GM21367 (cell line): ENCODE measurements around the gene GALNT10.
"Not testable (repeated sequence)": the region's sequence is repeated elsewhere in the genome, so short reads cannot be mapped to it uniquely, and the experiment has no call there.

Source experiments
- ATAC-seq: cut with Tn5 transposase; IDR thresholded peaks from one replicate; pipeline ENCODE4 v1.9.1; 2021; ENCODE audit not compliant: unreplicated experiment

GALNT10 gene

DNA sequence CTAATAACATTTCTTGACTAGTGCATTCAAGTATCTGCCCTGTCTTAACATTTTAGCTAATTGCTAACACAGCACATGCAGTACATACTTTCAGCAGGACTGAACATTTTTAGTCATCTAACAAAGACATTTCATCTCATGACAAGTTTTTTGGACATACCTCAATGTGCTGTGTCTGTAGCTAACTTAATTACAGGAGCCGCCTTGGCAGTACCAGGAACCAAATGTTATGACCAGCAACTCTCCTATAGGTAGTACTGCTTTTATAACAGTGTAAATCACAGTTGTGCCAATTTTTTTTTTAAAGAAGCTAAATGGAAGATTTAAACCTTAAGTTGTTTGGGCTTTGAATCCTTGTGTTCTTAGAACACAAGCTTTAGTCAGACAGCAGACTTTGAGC, 155.9 kb downstream of the GALNT10 start:
- ATAC-seq: no peak

DNA sequence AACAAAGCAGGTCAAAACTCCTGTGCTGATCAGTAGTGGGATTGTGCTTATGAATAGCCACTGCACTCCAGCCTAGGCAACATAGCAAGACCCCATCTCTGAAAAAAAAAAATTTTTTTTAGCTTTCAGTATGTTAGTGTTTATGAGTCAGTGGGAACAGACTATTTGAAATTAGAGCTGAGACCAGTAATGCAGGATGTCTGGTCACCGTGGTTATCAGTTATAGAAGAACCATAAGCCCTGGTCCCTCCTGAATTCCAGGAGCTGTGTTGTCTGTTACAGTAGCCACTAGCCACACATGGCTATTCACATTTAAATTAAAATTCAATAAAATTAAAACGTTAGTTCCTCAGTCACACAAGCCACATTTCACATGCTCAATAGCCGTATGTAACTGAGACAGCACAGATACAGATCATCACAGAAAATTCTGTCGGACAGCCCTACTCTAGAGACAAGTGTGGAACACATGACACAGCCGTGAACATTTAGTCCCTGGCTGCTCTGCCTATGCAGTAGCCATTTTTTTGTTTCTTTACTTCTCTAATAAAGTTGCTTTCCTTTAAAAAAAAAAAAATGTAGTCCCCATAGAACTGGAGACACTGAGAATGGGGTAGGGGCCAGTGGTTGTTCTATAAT, 159.2 kb downstream of the GALNT10 start:
- ATAC-seq: no peak

DNA sequence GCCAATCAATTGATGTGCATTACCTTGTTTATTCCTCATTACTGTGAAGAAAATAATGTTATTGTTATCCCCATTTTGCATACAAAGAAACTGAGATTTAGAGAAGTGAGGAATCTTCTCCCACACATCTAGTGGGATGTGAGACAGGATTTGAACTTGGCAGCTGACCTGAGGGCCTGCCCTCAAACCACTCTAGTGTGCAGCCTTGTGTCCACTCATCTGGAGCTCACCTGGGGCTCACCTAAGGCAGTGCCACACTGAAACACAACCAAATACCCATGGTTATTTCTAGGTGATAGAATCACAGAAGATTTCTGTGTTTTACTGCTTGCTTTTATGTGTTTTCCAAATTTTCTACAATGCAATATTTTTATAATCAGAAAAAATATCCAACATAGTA, 160.6 kb downstream of the GALNT10 start:
- no peak for ATAC-seq

DNA sequence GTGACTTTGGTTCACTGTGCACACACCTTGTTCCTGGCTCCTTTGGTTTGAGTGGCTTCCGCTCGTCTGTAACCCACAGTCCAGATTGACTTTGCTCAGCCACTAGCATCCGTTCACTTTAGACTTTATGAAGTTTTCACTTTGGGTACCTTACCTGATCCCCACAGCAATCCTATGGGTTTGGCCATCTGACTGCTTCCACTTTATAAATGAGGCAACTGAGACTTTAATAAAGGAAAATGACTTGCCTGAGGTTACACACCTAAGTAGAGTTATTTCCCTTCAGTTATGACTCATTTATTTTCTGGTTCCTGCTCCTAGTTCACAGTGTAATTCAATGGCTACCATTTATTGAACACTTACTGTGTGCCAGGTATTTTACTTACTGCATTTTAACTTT, 161.0 kb downstream of the GALNT10 start:
- ATAC-seq: peak; percentile 46

DNA sequence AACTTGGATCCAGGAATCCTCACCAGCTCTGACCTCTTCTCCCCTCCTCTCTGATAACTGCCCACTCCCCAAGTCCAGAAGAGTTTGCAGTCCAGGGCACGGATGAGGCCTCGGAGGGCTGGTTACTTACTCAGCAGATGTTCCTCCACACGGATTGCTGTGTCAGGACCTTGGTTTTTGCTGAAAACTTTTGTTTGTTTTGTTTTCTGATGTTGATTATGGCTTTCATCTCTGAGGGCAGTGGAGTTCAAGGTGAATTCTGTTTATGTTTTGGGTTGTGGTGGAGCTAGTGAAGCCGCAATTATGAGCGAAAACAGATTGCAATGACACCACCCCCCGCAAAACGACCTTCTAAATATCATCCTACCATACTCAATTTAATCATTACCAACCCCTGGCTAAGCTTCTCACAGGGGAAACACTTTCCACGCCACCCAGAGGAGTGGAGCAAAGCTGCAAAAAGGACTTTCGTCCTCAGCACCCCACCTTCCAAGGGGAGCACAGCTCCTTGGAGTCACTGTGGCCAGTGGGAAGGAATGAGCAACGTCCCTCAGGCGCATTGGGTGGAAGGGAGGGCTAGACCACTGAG, 162.5 kb downstream of the GALNT10 start:
- ATAC-seq: no peak

DNA sequence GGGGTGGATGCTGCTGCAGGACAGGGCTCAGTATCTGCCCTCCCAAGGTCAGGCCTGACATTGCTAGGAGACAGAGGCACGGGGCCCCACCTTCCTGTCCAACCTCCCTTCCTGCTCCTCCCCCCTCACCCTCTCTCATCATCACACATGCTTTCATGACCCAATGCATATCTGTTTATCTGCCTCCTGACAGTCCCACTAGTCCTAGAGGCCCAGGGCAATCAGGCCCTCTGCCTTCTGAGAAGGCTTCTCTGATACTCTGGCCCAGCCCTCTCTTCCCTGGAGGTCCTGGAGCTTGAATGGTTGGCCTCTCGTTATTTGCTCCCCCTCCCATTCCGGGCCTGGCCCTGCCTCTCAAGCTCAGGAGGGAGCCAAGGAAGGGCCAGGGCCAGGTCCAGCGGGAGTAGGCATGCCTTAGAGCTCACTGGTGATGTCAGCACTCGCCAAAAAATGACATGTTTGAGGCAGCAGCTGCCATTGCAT, 164.6 kb downstream of the GALNT10 start:
- no peak for ATAC-seq

DNA sequence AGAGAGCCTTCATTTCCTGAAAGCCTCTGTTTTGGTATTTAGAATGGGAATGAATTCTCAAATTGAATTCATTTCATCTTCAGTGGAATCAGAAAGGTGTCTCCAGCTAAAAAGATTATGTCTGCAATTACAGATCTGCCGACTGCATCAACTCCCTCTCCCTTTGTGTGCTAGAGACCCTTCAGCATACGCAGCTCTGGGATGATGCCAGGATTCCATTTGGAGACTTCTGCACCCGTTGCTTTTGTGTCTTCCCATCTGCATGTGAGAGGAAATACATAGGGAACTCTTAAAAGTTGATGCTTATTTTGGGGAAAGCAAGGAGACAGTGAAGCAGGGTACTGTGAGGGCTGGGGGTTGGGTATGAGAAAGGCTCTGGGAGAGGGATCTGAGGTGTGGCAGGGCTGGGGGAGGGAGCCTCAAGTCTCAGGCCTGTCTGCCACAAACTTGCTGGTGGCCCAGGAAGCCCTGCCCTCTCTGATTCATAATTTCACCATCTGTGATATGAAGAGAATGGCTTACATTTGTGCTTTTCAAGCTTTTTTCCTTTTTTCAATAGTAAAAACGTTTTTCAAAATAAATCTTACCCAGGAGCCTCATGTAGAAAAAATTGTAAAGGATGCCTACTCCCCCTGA, 165.6 kb downstream of the GALNT10 start:
- no peak for ATAC-seq

DNA sequence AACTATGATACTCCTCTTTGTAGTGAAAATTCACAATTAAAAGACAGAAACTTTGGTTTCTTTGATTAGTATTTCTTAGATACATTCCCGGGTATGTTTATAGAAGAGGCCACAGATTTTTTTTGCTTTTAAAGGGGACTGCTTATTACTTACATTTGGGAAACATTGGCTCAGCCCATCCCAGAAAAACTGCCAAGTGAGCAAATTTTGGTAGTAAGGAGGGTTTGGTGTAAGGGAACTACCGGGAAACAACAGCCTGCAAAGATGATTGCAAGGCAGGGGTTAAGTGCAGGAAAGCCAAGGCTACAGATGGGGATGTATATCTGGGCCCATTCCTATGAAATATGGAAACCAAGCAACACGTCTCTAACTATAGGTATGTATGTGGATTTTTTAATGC, 166.4 kb downstream of the GALNT10 start:
- no peak for ATAC-seq

DNA sequence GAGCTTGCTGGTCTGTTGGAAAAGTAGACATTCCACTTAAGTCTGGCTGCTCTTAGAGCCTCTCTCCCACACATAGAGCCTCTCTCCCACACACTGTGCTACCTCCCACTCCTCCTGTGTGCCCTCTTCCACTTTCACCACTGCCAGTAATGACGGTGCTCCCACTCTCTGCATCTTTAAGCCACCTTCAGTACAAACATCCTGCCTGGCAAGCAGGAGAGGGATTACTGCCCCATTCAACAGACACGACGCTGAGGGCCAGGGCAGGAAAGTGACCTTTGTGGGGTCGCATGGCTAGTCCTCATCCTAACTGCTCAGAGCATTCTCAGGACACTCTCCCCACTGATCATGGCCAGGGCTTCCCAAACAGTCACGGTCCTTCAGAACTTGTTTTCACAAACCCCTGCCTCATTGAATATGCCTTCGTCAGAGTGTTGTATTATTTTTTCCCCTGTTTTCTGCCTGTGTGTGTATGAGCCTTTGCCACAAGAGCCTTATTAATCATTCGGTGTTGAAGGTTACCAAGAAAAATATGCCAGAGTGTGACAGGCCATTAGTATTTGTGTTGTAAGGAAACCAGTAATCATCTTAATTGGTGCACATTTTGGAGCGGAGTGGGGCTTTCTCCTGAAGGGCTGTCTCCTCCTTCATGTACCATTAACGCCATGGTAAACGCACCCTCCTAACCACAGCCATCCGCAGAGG, 168.1 kb downstream of the GALNT10 start:
- no peak for ATAC-seq

DNA sequence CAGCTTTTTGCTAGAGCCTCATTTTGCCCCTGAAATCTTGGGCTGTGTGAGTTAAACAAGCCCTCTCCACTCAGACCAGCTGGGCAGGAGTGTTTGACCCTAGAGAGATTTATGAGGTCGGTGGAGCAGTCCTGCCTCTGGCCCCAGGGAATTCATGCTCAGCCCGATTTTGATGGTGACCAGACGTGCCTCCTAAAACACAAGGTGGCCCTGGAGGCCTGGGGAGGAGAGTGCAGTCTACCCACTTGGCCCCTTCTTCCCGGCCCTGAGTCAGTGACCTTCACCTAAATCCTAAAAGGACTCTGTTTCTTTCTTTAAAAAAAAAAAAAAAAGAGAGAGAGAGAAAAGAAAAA, 168.7 kb downstream of the GALNT10 start:
- no peak for ATAC-seq

DNA sequence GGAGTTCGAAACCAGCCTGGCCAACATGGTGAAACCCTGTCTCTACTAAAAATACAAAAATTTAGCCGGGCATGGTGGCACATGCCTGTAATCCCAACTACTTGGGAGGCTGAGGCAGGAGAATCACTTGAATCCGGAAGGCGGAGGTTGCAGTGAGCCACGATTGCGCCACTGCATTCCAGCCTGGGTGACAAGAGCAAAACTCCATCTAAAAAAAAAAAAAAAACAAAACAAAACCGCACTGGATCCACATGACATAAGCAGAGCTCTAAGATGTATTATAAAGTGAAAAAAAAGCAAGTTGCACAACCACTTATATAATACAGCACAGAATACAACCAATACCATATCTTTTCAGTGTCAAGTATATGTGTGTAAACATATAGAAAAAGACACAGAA, 169.7 kb downstream of the GALNT10 start:
- not testable (repeated sequence) for ATAC-seq

DNA sequence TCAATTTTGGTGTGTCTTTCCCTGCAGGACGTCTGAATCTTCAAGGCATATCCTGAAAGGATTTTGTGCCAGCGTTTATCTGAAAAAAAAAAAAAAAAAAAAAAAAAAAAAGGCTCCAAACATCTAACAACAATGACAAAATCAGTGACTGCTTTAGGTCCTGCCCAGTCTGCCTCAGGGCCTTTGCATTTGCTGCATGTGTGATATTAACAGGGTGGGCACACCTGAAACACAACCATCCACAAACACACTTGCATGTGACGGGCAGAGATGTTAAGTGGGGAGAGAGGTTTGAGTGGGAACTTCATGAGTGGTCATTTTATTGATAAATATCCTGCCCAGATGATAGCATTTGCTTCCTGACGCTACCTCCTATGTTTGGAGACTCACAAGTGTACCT, 172.9 kb downstream of the GALNT10 start:
- no peak for ATAC-seq

DNA sequence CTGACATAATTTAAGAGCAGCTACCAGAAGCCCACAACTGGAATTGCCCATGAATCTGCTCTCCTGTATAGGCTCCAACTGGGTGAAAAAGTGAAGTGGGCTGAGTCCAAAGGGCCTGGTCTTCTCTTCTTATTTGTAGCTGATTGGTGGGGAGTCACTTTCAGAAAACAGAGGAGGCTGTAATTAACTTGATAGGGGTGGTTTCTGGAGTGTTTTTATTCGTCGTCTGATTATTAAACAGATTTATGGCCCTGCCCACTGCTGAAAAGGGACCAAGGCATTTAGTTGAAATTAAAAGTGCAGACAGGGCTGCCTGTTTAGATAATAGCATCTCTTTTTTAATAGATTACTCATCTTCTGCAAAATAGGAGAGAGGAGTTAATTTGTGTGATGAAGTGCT, 174.2 kb downstream of the GALNT10 start:
- ATAC-seq: no peak

DNA sequence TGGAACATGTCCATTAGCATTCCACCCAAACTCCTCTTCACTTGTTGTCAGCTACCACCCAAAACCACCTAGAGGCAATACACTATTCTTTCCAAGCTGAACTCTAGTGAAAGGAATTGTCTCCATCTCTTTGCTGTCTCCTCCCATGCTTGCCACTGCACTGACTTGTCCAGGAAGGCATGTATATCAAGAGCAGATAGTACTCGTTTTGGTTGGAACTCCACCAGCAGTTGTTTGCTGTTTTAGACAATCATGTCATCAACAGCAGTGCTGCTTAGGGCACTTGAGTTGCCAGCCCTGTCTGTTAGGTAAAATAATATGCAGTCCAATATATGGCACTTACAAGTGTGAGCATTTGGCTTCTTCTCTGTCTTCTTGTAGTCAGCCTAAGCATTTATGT, 175.3 kb downstream of the GALNT10 start:
- ATAC-seq: no peak

DNA sequence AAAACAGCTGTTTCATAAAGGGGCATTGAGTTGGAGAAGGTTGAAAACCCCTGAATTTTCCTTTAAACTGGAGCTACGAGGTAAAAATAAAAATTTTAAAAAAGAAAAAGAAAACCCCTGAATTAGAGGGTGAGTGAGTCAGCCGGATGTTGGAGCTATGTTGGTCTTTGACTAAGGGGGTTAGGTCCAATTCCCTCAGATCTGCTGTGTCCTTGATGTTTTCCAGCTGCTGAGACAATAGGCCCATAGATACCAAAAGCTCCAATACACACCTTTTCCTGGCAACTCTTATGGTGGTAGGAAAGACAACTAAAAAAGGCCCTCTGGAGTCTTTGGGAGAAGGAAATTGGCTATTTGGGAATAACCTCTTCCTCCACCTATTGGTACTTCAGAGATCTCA, 175.8 kb downstream of the GALNT10 start:
- ATAC-seq: no peak

DNA sequence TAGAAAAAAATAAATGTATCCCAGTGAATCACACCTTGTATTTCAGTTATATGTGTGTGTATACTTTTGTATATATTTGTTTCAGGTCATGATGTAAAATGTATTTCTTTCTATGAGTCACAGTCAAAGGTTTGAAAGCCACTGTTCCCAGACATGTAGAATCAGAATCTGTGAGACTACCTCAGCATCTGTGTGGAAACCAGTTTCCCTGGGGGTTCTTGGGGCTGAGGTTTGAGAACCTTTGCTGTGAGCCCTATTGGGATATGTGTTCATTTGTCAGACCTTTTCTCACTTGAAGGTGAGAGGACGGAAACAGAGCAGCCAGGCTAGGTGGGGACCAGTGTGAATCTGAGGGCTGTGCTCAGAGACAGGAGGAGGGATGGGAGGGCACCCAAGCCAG, 176.6 kb downstream of the GALNT10 start:
- ATAC-seq: peak; percentile 48

DNA sequence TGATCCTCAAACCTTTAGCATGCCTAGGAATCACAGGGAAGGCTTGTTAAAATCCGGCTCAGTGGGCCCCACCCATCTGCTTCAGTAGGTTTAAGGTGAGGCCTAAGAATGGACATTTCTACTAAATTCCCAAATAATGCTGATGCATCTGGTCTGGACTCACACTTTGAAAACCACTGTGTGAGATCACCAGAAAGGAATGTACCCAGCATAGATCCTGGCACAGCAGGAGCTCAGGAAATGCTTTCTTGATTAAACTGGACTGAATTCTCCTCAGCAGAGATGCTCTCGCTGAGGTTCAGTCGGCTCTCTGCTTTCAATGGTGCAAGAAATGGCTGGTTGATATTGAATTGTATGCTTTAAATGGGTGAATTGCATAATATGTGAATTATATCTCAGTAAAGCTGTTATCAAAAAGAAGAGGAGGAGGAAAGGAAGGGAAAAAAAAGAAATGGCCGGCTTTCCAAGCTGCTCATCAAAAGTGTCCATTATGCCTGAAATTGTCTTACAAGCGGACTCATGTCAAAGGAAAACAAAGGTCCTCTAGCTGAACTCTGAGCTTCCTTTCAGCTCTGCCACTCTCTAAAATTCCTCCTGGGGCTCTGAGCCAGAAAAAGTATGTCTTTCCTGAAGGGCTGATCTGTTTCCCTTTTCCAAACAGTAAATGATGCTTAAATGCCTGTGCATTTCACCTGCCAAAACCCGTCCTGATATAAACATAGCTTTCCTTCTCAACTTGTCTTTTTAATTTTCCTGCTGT, 177.7 kb downstream of the GALNT10 start:
- ATAC-seq: no peak

DNA sequence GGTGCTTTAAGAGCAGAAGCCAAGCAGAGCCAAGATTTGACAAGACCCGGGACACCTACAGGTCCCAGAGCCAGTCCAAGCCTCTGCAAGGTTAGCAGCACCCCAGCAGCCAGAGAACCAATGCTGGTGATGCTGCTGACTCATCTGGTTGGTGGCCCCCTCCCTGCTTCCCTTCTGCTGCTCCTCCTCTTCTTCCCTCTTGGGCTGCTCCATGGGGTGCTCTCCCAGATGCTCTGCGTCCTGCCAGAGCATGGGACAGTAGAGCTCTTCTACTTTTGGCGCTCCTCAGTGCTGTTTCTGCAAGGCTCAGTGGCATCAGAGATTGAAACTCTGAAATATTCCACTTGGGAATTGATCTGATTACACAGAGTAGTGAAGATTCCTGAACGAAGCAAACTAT, 179.1 kb downstream of the GALNT10 start:
- ATAC-seq: no peak

DNA sequence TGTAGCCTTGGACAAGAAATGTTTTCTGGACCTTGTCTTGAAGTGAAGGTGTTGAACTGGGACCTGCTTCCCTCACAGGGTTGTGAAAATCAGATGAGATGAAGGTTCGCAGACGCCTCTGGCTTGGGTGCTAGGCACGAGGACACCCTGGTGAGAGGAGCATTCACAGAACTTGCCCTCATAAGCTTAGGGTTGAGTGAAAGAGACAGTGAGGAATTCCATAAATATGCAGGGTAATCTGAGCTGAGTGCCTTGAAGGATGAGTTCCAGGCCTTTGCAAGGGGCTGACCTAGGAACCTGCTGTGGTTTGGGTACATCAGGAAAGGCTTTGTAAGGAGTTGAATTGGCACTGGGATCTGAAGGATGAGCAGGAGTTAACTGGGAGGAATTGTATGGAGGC, 179.6 kb downstream of the GALNT10 start:
- no peak for ATAC-seq

DNA sequence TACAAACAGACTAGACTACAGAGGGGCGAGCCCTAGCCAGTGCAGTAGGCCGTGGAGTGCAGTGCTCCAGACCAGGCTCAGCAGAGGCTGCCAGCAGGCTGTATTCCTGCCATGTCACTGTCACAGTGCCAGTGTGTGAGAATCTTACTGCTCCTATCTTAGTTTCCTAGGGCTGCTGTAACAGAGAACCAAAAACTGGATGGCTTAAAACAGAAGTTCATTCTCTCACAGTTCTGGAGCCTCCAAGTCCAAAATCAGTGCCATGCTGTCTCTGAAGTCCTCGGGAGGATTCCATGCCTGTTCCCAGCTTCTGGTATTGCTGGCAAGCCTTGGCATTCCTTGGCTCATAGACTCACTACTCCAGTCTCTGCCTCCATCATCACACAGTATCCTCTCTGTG, 180.3 kb downstream of the GALNT10 start:
- no peak for ATAC-seq

DNA sequence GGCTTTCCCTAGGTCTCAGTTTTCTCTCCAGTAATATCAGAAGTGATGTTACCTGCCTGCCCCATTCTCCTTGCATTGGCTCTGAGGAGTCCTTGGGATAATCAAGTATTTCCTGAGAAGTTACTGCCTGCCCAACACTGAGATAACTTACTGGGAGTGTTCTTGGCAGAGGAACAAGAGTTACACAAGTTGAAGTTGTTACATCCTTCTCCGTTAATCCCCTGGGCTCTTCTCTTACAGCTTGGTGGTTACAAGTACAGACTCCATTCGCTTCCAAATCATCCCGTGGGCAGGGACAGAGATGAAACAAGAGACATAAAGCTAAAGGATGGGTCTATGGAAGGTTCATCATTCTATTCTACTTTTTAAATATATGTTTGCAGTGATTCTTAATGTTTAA, 181.2 kb downstream of the GALNT10 start:
- ATAC-seq: no peak
